Activated CD8-positive, alpha-beta memory T cell treated with anti-CD3 and anti-CD28 coated beads for 1 hour (primary cell): ENCODE measurements around the gene AK9.

Experiments used
- DNase-seq, 2 donors: peaks; one replicate each; pipeline ENCODE4 v3.0.0-alpha.2; 2020; ENCODE audit warnings: low read depth in 1 of 2; ENCODE audit errors: extremely low read depth in 1 of 2

AK9 gene

DNA sequence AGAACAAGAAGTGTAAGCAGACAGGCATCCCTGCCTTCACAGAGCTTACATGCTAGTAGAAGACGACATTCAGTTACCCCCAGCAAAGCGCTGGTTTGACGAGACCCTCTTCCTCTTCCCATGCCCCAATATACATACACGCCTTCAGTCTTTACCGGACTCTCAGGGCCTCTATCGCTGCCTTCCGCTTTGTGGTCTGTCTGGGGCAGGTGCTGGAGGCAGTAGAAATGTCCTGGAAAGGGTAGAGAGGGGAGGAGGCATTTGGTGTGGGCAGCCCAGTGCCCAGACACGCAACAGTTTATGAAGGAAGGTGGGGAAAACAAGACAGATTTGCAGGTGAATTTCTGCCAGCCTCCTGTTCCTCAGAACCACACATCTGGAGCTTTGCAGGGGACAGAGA, 244.5 kb downstream of the AK9 start:
- no peak for DNase-seq

DNA sequence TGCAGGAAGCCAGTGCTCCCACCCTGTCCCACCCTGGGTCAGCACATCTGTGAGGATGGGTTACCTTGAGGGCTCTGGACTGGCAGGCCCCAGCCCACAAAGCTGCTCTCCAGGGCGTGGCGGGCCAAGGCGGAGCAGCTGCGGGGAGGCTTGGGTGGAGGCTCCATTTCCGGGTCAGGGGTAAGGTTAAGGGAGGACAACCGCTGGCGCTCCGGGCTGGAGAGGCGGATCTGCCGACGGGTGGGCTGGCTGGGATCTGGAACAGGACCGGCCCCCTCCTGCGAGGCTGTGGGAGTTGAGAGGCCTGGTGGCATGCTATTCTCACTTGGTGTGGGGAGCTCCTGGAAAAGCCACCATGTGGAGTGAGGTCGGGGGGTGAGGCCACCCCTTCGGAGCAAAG, 244.9 kb downstream of the AK9 start:
- no peak for DNase-seq

DNA sequence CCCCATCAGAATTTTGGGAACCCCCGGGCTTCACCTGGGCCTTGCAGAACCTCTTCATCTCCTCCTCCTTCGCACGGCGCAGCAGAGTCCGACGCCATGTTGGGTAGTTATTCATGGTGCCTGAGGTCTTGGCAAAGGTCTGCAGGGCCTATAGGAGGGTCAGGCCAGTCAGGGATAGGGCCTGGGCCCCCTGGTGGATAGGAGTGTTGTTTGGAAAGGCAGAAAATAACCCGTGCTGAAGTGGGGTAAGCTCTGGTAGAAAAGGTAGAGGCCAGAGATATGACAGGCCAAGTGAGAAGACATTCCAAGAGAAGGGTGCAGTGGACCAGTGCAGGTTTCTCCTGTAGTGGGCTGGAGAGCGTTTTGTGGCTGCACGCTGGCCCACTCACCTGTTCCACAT, 245.6 kb downstream of the AK9 start:
- no peak for DNase-seq

GRCh38 chr6:109443425-109443950, 247.5 kb downstream of the AK9 start:
- DNase-seq, result no peak
